HG03039 (cell line): ENCODE results near the gene PCID2.

Experiments used
- ATAC-seq: cut with Tn5 transposase; IDR thresholded peaks from one replicate; pipeline ENCODE4 v1.9.1; 2021; ENCODE audit warnings: mild to moderate bottlenecking, moderate library complexity; ENCODE audit not compliant: unreplicated experiment

PCID2 gene

DNA sequence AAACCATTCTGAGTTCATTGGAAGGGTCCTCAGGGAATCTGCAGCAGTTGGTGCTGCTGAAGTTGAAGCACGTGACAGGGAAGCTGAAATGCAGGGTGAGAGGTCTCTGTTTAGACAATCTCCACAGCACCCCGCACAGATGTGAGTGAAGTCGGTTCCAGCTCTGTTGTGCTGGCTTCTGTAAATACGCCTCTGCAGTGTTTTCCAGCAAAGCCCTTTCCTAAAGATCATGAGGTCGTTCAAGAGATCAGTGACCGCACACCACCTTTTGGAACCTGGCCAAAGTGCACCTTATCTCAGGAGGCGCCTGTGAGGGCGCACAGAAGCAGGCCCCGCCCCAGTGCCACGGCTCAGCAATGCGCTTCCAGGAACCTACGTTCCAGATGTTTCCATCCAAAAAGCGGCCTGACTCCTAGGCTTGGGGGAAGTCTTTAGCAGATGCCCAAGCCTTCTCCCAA is 11.7 kb upstream of the PCID2 start:
- ATAC-seq: no peak

DNA sequence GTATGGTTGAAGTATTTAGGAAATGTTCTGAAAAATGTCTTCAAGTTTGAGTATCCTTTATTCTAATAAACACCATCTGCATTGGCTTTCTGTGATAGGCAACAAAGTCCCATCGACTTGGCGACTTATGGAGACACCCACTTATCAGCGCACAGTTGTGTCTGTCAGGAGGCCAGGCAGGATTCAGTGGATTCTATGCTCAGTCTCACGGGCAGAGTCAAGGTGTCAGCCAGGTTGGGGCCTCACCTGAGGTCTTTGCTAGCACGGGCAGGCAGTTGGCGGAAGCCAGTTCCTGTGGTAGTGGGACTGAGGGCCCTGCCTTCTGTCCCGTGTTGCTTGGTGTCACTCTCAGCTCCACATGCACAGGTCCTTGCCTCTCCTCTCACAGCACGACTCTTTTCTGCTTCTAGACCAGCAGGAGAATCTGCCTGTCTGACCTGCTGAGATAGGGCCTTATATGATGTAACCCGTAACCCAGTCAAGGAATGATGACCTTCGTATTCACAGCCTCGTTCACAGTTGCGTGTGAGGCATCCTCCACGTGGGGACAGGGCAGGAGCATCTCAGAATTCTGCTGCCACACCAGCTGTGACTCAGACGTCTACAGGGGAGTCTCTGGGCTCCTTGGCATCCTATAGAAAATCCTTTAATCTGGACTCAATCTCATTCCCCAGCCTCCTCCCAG is 10.9 kb upstream of the PCID2 start:
- no peak for ATAC-seq

DNA sequence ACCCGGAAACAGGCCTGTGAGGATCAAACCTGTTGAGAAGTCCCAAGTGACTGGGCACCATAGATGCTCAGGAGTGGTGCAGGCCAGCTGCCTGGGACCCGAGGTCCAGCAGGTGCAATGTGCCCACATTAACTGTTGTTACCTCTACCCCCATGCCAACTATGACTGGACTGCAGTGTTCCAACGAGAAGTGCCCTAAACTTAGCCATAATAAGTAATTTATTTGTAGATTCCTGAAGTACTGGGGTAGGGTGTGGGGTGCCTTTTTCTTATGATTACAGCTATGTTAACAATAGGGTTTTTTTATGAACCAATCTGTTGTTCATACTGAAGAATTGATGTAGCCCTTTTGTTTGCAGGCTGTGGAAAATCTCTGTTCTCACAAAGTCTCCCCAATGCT is 10.1 kb upstream of the PCID2 start:
- no peak for ATAC-seq

DNA sequence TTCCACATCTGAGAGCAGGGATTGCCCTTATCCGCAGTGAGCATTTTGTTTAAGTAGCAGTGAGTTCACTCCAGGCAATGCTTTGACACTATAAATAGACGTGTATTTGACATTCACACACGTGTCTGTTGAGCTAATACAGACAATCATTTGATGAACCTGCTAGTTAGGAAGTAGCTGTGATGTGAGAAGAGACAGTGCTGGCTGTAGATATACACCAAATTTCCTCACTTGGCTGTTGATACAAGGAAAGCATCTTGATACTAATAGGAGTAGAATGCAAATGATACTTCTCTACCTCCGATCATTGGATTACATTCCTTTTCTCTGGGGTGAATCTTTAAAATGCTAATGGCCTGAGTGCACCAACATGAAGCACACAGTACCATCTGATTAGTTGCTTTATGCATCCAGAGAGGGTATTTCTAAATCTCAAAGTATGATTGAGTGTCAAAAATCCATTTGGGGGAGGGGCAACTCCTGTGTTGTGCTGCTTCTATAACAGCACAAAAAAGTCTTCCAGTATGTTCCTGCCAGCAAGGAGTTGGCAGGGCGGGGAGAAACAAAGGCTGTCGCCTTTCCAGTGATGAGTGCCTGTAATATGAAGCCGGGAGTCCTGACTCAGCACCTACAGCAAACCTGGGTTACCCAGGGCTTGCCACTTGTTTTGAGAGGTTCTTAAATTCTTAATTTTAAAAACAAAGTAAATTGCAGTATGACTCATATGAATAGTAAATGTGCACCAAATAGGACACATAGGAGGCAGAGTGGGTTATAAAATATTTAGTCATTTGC is 8.0 kb upstream of the PCID2 start:
- no peak for ATAC-seq

DNA sequence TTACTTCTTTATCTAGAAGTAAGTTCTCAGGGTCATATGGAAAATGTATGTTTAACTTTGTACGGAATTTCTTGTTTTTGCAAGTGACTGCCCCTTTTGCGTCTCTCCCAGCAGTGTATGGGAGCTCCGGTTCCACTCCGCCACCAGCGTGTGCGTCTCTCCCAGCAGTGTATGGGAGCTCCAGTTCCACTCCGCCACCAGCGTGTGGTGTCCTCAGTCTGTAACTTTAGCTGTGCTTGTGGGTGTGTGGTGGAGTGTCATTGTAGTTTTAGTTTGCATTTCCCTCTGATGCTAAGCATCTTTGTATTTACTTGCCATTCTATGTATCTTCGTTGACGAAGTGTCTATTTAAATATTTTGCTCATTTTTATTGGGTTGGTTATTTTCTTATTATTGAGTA is 3.3 kb upstream of the PCID2 start:
- ATAC-seq: no peak

DNA sequence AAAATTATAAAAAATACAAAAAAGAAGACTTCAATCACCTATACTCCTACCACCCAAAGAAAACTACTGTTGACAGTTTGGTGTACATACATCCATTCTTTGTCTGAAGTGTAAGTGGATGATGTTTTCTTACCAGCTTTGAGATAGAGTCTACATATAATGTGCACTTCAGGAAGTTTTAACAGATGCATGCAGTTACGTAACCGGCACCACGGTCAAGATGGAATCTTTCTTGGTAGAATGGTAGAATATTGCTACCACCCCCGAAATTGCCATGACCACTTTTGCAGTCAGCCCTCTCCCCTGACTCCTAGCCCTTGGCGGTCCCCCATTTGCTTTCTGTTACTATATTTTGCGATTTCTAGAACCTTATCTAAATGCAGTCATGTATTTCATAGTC is 2.4 kb upstream of the PCID2 start:
- ATAC-seq: no peak

DNA sequence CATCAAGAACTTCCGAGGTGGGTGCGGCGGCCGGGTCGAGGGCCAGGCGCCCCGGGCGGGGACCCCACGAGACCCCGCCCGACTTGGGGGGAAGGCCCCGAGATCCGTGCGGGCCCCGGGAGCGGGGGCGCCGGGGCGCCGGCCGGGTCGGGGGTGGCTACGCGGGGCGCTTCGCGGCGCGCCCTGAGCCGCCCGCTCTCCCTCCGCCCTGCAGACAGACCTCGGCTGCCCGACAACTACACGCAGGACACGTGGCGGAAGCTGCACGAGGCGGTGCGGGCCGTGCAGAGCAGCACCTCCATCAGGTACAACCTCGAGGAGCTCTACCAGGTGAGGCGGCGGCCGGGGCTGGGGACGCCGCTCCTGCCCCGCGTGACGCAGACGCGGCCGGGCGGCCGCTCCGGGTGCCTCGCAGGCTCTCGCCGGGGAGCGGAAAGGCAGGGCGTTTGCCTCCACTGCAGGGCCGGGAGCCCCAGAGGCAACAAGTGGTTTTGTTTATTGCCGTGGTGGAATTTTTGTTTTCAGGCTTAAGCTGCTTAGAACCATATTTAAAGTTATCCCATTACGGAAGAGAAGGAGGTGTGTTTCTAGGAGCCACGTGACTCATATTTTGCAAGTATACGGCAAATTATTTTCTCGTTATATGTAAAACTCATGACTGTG is 1.4 kb upstream of the PCID2 start:
- ATAC-seq: peak; percentile 28

DNA sequence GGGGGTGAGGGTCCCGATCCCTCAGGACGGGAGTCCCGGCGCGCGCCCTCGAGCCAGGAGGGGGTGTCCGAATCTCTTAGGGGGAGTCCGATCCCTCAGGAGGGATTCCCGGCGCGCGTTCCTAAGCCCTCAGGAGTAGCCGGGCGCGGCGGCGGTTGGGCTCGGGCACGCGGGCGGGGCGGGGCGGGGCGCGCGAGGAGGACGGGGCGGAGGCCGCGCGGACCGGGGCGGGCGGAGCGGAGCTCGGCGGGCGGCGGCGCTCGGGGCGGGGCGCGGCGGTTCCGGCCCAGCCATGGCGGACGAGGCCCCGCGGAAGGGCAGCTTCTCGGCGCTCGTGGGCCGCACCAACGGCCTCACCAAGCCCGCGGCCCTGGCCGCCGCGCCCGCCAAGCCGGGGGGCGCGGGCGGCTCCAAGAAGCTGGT is 878 bp upstream of the PCID2 start, which contains the start of gene CUL4A:
Gene CUL4A (plus strand): TSS at position 278 of the 423 bp plus-strand sequence. CDS start 15 bp downstream, at position 293.
- ATAC-seq: peak; percentile 40

DNA sequence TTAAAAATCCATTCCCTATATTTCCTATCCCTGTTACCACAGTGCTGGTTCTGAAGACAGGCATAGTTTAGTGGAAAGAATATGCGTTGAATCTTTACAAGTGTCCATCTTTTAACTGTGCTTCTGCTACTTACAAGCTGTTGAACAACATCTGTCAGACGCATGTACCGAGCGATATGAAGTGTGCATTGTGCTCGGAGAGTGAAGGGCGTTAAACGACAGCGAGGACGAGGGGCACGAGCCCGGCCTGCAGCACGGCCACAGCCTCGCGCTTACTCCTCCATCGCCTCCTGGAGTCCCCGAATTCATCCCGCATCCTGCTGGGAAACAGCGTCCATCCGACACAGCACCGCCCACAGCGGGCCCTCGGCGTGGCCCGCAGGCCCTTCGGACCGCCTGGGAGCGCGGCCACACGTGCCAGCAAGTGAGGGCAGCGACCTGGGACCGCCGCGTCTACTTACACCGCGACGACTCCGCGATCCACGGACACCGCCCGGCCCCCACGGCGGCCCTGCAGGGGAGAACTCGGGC is 514 bp downstream of the PCID2 start:
- peak; percentile 11 for ATAC-seq

DNA sequence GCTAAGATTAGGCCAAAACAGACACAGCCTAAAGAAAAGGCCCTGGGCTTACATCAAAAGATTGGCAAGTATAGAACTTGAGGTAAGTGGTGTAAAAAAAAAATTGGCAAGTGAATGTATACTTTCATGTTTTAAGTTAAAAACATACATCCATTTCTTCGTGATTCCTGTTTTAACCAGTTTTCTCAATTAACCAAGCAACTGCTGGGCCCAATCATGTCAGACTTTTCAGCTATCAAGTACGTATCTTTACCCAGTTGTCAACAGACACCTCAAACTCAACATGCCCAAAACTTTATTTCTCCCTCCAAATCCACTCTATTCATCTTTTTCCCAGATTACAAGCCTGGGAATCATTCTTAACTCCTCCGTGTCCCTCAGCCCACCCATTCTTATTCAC is 1.0 kb downstream of the PCID2 start:
- no peak for ATAC-seq

DNA sequence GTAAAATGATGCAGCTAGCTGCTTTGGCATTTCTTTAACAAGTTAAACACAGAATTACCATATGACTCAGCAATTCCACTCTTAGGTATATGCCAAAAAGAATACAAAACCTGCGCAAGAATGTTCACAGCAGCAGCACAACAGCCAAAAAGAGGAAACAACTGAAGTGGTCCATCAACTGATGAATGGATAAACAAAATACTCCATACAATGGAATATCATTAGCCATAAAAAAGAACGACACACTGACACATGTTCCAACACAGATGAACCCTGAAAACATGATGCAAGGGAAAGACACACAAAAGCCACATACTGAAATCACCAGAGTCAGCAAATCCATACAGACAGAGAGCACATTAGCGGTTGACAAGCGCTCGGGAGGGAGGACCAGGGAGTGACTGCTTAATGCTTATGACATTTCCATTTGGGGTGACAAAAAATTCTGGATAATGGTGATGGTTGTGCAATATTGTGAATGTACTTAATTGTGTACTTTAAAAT is 3.0 kb downstream of the PCID2 start:
- no peak for ATAC-seq

DNA sequence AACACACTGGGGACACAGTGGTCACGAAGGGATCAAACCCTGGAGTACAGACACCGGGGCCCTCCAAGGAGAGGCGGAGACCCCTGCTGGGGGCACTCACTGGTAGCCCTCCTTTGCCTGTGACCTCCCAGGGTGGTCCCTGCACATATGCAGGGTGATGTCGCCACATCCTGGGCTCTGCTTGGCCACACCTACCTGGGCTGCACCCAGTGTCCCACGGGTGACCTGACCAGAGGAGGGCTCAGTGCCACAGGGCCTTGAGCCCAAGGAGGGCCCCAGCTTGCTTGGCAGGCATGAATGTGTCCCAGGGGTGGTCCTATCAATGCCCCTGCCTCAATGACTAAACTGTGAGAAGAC is 4.1 kb downstream of the PCID2 start:
- ATAC-seq: no peak

DNA sequence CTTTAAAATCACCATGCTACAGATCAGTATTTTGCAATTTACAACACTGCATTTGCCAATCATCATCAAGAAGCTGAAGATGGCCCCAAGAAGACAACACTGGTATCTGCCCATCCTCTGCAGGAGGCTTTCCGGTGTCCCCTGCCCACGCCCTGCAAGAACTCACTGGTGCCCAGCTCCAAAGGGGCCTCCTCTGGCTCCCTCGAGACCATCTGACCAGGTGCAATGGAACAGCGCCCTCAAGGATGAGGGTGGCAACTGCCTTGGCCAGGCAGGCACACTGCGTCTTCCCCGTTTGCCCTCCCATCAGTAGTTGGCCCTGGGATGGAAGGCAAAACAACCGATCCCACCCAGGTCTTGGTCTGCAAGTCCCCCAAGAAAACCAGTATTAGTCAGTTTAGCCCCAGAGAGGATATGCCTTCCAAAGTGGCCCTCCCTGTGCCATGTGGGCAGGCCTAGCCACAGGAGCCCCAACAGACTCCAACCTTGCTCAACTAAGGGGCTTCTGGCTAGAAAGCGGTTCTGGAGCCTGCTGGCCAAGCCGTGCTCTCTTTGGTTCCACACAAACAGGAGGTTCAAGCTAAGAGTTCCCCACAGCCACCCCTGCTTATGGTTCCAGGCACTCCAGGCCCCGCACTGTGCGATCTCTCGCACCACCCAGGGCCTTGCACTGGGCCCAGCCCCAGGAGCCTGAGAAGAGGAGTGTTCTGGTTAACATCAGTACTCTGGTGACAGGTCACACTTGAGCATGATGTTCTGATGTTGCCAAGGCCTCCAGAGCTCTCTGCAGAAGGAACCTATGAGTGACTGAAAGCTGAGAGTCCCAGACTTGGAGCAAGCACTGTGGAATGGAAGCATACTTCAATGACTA is 4.7 kb downstream of the PCID2 start:
- ATAC-seq: no peak

DNA sequence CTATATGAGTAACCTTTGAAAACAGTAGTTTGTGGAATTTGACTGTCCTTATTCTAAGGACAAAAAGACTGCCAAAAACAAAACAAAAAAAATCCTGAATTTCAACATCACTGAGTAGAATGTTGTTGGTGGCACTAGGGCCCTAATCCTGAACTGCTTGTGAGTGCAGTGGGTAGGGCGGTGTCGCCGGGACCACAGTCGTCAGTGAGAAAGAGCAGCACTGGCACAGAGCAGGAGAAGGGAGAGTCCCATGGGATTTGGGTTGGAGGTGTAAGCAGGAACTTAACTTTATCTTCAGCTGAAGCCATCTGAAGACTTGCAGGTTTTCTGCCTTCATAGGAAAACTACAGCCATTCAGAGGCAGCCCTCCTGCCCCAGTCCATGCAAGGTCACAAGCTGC is 5.6 kb downstream of the PCID2 start:
- no peak for ATAC-seq

DNA sequence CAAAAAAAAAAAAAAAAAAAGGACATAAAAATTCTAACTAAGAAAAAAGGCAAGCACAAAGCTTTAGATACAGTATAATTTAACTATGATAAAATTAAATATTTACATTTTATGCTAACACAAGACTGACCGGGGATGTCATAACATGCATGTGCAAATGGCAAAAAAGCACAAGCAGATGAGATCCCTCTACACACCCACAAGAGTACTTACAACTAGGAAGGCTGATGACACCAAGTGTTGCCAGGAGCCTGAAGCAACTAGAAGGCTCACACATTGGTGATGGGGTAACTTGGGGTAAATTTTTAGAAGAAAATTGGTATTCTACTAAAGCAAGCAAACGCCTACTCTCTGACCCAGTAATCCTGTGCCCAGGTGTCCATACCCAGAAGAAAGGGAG is 6.7 kb downstream of the PCID2 start:
- no peak for ATAC-seq

DNA sequence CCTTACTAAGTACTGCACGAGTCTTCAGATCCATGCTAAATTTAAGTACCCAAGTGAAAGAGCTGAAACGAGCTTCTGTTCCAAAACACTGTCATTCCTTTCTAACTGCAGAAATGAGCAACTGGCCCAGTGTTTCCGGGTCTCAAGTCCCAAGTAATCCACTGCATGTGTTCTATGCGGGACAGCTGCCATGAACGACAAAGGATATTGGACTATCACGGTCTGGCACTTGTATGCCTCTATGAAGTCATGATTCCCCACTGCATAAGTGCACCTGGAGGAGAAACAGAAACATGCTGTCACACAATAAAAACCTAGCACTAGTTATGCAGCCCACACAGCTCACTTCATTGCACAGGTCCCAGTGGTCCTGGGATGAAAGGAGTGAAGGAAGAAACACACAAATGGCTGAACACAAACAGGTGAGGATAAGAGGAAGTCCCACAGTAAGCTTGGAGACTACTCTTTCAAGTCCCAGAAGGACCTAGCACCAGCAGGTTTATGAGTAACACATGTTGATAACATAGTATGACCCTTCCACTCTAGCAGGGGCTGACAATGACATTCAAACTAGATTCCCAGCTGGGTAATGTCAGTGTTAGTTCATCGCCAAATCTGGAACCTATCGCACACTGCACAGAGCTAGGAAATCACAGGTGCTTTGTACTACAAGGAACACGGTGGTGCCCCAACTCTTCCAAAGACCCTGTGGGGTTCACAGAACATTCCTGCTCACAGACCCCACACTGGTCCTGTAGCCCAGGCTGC is 11.3 kb downstream of the PCID2 start:
- no peak for ATAC-seq

DNA sequence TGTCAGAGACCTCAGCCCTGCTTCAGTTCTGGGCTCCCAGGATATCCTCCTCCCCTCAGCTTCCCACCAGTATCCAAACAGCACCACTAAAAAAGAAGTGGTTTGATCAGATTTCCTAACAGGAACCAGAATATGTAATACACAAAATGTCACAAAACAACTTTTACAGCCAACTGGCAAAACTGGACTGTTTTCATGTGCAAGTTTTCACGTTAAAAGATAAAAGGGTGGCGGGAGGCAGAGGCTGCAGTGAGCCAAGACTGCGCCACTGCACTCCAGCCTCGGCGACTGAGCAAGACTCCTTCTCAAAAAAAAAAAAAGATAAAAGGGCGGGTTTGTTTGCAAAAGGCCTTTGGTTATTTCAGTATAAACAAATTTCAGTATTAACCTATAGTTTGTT is 13.1 kb downstream of the PCID2 start:
- ATAC-seq: no peak

DNA sequence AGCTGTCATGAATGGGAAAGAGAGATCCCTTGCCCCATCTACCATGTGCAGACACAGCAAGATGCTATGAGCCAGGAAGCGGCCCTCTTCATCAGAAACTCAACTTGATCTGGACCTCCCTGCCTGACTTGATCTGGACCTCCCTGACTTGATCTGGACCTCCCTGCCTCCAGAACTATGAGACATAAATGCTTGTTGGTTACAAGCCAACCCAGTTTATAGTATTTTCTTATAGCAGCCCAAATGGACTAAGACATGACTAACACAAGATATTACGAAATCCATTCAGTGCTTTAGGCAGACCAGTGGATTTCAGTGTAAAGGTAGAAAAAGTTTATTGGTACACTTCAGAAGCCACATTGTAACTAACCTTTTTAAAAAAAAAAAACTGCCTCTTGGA is 15.6 kb downstream of the PCID2 start:
- no peak for ATAC-seq

DNA sequence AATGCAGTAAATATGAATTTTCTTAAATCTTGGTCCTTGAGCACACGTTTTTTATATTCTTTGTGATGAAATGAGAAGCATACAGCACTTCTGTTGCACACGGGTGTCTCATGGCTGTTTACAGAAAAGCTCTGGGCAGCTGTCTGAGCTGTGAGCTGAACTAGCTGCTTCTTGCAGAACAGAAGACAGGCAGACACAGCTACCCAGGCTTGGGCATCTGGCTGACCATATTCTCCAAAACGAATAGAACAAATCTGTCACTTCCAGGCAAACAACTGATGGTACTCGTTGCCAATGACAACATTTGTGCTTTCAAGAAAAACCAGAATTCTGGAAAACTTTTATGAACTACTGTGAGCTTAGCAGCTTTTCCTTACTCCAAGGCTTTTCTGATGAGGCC is 16.2 kb downstream of the PCID2 start:
- ATAC-seq: no peak

DNA sequence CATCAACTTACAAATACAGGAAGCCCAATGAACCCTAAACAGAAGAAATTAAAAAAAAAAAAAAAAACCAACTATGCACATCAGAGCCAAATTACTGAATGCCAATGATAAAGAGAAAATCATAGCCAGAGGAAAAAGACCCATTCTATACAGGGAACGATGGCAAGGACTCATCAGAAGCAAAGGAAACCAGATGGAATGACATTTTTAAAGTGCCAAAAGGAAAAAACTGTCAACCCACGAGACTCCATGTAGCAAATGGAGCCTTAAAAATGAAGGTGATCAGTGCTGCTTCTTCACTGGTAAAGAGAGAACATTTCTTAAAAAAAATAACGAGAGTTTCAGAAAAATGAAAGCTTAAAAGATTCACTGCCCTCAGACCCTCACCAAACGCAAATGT is 18.3 kb downstream of the PCID2 start:
- no peak for ATAC-seq
